ENCODE measurements around the gene TMPRSS2.

TMPRSS2 gene

GRCh38 chr21:41442481-41443186 is 65.3 kb downstream of the TMPRSS2 start:
- no peak overlapping the region for H3K4me3 ChIP-seq (ENCODE audit: low read depth, low read length)

GRCh38 chr21:41441546-41441945 is 66.4 kb downstream of the TMPRSS2 start:
- TF ChIP-seq, protein P1, sequence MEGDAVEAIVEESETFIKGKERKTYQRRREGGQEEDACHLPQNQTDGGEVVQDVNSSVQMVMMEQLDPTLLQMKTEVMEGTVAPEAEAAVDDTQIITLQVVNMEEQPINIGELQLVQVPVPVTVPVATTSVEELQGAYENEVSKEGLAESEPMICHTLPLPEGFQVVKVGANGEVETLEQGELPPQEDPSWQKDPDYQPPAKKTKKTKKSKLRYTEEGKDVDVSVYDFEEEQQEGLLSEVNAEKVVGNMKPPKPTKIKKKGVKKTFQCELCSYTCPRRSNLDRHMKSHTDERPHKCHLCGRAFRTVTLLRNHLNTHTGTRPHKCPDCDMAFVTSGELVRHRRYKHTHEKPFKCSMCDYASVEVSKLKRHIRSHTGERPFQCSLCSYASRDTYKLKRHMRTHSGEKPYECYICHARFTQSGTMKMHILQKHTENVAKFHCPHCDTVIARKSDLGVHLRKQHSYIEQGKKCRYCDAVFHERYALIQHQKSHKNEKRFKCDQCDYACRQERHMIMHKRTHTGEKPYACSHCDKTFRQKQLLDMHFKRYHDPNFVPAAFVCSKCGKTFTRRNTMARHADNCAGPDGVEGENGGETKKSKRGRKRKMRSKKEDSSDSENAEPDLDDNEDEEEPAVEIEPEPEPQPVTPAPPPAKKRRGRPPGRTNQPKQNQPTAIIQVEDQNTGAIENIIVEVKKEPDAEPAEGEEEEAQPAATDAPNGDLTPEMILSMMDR (IDR thresholded peaks at IDR 0.05; ENCODE audit: low read depth, low read length), result no peak
- H3K4me3 ChIP-seq (ENCODE audit: low read depth, low read length), result no peak overlapping the region

More at GRCh38 chr21:41442481-41443186, 65.3 kb downstream of the TMPRSS2 start:
- TF ChIP-seq, protein P1 (IDR thresholded peaks at IDR 0.05; ENCODE audit: low read depth, low read length), result no peak

DNA sequence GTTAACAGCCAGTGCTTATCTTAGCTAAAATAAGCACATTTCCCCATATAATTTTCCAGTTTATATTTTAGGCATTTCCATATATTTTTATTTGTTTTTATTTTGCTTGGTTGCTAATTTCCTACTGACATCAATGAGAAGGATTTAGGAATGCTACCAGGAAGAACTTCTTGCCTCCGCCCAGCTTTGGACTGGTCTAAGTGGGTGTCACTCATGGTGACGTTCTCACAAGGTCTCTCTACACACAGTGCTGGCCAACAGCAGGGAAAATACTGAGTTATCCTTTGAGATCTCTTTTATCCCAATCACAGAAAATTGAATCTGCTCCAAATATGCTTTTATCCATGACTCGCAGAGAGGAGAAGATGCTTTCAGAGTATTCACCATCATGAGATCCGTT is 68.7 kb downstream of the TMPRSS2 start:
- H3K4me3 ChIP-seq (ENCODE audit: low read depth, low read length), result no peak overlapping the region
- TF ChIP-seq, protein P1 (IDR thresholded peaks at IDR 0.05; ENCODE audit: low read depth, low read length), result no peak

- H3K4me3 ChIP-seq (ENCODE audit: low read depth, low read length), result no peak overlapping the region
- TF ChIP-seq, protein P1 (IDR thresholded peaks at IDR 0.05; ENCODE audit: low read depth, low read length), result no peak
Observed at GRCh38 chr21:41438425-41439113, 69.4 kb downstream of the TMPRSS2 start.

GRCh38 chr21:41437729-41438128 is 70.2 kb downstream of the TMPRSS2 start:
- TF ChIP-seq, protein P1 (IDR thresholded peaks at IDR 0.05; ENCODE audit: low read depth, low read length), result no peak
- H3K4me3 ChIP-seq (ENCODE audit: low read depth, low read length), result no peak overlapping the region

DNA sequence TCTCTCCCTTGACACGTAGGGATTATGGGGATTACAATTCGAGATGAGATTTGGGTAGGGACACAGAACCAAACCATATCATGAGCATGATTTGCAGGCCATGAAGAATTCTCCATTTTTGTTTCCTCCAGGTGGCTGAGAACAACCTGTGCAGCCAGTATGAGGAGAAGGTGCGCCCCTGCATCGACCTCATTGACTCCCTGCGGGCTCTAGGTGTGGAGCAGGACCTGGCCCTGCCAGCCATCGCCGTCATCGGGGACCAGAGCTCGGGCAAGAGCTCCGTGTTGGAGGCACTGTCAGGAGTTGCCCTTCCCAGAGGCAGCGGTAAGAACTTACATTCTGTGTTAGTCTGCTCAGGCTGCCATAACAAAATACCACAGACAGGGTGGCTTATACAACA is 72.3 kb downstream of the TMPRSS2 start:
- TF ChIP-seq, protein P1 (IDR thresholded peaks at IDR 0.05; ENCODE audit: low read depth, low read length), result no peak
- H3K4me3 ChIP-seq (ENCODE audit: low read depth, low read length), result no peak overlapping the region

- TF ChIP-seq, protein P1 (IDR thresholded peaks at IDR 0.05; ENCODE audit: low read depth, low read length), result no peak
- no peak overlapping the region for H3K4me3 ChIP-seq (ENCODE audit: low read depth, low read length)
Observed at GRCh38 chr21:41433566-41433965, 74.4 kb downstream of the TMPRSS2 start.

All from WI38 (cell line).